Esophagus muscularis mucosa (tissue), 3 donors: ENCODE data around the gene PHF20.

Source experiments
- POLR2A ChIP-seq: fragments of 450-650 bp; IDR thresholded peaks from one replicate; pipeline ENCODE4 v1.6.1; 2017; ENCODE audit warnings: antibody characterized with exemption, moderate library complexity, mild to moderate bottlenecking, low read depth
- TF ChIP-seq, protein P1 (sequence below), 3 experiments: fragments of 200-600 bp in 2 of 3; fragments of 450-650 bp in 1 of 3; sonication (generic) in 2 of 3; IDR thresholded peaks; one replicate each; pipeline ENCODE4 v1.5.1; 2017 to 2019; ENCODE audit warnings: antibody characterized with exemption in 3 of 3, mild to moderate bottlenecking in 2 of 3, moderate library complexity in 1 of 3

DNA sequence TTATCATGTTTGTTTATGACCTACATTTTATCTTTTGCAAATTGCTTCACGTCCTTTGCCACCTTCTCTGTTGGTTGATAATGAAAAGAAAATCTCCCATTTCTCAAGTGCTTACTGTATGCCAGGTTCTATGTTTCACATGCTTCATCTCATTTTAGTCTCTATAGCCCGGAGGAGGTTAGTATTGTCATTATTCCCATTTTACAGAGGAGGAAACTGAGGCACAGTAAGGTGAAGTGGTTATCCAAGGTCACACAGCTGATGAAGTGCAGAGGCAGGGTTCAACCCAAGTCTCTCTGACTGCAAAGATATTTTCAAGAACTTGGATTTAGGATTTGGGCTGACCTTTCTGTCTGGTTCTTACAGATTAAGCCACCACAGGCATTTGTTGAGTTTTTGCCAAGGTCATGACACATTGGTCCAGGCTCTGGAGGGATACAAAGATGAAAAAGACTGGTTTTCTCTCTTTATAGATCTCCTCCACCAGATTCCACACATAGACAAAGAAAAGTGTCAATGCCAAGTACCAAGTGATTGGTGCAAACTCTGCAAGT is 217.2 kb downstream of the PHF20 start:
- TF ChIP-seq, protein P1, sequence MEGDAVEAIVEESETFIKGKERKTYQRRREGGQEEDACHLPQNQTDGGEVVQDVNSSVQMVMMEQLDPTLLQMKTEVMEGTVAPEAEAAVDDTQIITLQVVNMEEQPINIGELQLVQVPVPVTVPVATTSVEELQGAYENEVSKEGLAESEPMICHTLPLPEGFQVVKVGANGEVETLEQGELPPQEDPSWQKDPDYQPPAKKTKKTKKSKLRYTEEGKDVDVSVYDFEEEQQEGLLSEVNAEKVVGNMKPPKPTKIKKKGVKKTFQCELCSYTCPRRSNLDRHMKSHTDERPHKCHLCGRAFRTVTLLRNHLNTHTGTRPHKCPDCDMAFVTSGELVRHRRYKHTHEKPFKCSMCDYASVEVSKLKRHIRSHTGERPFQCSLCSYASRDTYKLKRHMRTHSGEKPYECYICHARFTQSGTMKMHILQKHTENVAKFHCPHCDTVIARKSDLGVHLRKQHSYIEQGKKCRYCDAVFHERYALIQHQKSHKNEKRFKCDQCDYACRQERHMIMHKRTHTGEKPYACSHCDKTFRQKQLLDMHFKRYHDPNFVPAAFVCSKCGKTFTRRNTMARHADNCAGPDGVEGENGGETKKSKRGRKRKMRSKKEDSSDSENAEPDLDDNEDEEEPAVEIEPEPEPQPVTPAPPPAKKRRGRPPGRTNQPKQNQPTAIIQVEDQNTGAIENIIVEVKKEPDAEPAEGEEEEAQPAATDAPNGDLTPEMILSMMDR (IDR thresholded peaks at IDR 0.05), result no peak
- TF ChIP-seq POLR2A, result no peak
